Measurements from ENCODE around the gene SLC22A4.

SLC22A4 gene

DNA sequence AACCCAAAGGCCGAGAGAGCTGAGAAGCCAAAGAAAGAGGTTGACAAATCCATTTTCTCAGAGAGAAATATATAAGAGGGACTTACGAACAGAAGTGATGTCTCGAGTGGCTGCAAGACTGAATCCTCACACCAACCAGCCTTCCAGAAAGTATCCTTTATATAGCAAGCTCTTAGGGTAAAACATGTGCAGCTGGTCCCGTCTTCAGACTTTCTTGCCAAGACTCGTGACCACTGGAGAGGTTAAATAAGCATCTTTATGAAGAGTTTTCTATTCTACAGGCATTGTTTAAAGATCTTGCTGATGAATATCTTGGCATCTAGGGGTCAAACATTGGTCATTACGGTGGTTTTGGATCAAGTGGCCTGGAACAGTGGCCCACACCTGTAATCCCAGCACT is 16.9 kb upstream of the SLC22A4 start:
- no peak for DNase-seq

DNA sequence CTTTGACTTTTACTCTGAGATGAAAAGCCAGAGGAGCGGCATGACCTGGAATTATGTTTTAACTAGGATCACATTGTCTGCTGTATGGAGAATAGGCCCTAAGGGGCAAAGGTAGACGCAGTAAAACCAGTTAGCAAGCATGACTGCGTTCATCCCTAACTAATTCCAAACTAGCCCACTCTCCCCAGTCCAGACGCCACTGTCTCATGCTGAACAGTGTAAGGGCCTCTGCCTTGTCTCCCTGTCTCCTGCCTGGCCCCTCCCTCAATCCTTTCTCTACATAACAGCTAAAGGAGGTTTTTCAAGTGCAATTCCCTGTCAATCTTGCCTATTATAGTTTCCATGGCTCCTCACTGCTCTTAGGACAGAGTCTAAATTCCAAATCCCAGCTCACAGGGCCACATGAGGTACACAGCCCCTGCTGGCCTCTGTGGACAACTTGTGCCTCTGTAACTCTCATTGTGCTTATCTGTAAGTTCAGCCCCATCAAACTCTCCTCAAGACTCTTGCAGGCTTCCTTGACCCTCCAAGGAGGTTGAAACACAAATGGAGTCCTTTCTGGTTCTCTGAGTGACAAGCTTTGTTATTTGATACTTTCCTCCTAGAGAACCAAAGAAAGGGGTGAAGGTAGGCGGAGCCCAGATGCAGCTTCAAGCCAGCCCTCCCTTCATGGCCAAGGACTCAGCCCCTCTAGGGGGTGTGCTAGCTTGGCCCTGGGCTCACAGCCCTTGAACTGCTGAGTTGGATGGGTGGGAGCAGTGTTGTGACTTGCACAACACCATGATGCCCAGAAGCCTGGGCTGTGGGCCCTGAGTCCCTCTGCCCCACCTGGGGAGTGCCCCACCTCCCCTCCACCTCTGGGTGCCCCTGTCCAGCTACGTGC is 16.0 kb upstream of the SLC22A4 start:
- no peak for DNase-seq

DNA sequence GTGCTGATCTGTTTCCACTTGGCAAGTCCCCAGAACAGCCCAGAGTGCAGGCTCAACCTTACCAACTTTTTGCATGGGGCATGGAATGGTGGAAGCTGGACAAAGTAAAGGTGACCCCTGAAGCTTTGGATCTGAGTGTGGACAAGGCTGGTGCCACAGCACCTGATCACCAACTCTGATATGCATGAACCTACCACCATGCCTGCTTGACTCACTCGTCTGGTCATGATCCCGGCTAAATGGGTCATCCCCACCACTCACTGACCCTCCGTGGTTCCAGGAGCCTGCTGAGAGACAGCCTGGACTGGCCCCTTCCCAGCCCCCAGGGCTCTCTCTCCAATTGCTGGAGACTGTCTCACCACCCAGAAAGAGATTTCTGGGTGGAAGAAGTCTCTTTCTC is 14.4 kb upstream of the SLC22A4 start:
- no peak for DNase-seq

DNA sequence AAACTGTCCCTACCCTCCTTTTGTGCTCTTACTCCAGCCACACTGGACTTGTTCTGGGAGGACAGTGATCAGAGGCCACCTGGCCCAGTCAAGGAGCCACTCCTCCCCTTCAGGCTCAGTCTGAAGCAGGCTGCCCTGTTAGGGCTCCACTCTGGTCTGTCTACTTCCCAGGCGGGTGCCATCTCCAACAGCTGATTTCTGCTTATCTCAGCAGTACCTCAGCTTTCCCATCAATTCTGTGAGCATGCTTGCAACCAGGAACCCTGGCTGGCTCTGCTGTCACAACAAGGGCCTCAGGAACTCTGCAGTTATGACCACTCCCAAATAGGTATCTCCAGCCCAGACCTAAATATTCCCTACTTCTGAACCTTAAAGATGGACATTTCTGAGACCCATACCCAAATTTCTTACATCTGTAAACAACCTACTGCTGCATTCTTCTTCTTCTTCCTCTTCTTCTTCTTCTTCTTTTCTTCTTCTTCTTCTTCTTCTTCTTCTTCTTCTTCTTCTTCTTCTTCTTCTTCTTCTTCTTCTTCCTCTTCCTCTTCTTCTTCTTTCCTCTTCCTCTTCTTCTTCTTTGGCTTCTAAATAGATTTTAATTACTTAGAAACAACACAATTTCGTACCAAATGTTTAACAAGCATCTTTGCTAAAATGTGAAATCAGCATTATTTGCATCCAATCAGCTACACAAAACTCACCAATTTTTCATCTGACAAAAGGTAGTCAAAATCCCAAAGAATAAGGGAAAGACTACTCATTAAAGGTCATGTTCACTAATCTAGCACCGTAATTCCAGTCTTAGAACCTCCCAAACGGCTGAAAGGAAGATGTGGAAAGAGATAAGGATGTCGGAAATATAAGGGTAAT is 13.6 kb upstream of the SLC22A4 start:
- DNase-seq, result no peak

DNA sequence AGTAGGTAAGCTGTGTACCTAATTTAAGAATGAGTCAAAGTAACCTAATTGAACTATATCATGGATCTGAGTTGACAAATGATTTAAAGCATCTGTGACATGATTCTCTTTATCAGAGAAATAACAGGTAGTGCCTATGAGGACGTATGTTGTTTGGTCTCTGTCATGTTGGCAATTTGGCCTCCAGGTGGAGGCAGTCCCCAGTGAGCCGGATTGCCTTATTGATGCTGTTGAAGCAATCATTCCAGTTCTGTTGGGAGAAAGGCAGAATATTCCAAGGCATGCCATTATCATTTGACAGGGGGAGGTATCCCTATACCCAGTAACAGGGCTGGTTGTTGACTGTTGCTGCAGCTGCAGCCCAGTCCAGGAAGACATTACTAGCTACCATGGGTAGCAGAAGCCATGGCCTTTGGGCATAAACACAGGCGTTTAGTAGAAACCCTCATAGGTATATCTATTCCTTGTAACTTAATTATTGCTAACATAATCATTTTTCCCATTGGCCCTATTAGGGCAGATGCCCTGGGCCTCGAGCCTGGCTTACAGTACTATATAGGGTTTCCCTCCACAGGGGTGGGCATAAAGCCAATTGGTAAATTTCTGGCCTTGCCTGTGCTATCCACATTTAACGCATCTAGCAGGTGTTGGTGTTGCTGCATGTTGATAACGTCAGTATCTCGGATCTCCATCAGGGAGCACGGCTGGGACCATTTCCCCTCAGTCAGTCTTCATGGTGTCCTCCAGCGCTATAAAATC is 12.2 kb upstream of the SLC22A4 start:
- DNase-seq, result no peak

DNA sequence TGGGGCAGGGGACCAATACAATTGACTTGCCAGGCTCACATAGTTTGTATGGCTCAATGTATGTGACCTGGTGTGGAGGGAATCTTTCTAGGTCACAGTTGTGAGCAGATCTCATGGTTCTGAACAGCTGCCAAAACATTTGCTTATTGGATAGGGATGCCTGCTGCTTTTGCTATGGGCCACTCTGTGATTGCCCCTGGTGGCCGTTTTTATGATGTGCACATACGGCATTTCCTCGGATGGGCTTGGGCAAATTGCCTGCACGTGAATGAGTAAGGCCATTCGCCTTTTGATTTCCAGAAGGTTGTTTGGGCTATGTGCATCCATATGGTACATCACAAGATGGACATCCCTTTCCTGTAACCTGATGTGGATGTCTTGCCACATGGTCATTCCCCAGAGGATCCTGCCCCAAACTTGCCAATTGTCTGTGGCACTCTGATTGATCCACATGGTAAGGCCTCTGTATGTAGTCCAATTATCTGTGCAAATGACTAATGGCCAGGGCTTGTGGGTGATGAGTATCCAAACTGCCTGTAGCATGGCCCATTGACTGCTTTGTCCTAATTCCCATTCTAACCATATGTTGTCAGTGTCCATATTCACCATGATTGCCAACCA is 10.7 kb upstream of the SLC22A4 start:
- no peak for DNase-seq

DNA sequence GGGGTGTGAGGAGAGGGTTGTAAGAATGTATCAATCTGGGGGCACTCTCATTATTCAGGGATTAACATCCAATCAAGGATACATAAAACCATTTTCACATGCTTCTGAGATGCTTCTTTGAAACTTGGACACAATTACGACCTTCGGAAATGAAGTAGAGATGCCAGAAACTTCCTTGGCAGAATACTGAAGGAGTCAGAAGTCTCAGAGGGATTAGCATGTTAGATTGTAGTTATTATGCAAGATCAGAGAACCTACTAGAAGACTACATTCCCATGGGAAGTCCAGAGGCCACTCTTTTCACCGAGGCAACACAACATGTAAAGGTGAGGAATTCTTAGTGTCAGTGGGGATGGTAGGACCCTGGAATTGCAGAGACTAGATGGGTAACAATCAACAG is 5.1 kb upstream of the SLC22A4 start:
- DNase-seq, result no peak

DNA sequence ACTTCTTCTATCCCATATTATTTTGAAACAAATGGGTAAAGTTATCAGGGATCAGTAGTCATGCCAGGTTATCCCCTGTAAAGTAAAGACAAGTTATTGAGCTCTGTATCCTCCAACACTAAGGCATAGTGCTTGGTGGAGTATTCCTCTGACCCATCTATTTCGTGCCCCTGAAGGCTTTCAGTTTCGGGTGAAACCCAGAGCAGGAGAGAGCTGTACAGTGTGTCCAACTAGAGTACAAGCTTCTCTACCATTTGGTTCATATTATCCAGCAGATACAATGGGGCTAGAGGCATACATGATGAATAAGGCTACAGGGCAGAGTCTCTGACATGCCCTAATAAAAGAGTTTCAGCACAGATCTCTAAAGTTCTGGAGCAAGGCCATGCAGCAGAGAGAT is 3.2 kb upstream of the SLC22A4 start:
- DNase-seq, result no peak

DNA sequence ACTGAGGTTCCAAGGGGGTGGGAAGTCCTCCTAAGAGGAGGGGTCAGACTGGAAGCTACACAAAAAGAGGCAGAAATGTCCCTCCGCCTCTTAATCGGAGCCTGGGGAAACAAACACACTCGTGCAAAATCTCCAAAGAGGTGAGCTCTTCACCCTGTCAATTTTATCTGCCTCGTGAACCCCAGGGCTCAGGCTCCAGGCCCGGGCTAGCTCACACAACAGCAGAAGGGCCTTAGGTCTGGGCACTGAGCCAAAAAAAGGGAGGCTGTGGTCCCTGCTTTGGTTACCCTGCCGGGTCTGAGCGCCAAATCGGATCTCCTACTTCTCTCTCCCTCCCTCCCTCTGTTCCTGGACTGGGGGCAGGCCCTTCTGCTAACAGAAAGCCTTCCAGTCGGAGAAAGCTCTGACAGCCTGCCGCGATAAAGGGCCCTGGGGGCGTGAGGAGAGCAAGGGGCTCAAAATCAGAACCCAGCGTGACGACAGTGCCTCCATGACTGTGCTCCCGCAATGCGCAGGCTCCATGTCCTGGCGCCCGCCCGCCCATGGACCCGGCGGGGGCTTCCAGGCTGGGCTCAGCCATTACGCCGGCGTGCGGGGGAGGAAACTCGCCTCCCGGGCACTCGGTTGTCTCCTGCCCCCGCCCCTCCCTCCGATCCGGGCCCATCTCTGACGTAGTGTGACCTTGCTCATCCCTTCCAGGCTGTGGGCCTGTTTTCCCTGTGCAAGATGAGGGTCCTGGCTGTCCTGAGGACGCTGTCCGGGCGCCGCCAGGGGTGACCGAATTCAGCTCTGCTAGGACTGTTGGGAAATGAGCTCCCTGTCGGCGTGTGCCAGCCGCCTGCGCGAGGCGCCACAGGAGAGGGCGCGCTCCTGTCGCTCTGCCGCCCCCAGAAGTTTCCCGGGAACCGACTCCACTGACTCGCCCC is 865 bp upstream of the SLC22A4 start:
- peak; percentile 84 for DNase-seq

DNA sequence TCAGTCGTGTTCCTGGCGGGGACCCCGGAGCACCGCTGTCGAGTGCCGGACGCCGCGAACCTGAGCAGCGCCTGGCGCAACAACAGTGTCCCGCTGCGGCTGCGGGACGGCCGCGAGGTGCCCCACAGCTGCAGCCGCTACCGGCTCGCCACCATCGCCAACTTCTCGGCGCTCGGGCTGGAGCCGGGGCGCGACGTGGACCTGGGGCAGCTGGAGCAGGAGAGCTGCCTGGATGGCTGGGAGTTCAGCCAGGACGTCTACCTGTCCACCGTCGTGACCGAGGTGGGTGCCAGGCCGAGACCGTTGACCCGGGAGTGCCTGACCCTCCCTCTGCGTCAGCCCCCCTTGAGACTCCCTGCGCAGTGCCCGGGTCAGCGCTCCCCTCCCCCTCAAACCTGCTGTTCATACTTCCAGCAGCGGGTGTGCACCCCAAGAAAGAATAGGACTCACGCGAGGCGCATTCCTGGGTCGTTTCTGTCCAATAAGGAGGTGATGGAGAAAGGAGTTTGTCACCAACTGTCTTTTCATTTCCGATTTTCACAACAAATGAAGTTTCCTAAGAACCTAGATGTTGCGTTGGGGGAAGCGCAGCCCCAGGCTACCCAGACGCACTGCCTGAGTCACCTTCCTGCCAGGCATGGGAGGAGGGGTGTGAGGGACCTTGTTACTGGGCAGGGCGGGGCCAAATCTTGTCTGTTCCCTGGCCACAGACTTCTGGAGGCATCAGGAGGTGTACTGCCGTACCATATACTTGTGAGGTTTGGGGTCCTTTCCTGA is 722 bp downstream of the SLC22A4 start:
- DNase-seq, result no peak

DNA sequence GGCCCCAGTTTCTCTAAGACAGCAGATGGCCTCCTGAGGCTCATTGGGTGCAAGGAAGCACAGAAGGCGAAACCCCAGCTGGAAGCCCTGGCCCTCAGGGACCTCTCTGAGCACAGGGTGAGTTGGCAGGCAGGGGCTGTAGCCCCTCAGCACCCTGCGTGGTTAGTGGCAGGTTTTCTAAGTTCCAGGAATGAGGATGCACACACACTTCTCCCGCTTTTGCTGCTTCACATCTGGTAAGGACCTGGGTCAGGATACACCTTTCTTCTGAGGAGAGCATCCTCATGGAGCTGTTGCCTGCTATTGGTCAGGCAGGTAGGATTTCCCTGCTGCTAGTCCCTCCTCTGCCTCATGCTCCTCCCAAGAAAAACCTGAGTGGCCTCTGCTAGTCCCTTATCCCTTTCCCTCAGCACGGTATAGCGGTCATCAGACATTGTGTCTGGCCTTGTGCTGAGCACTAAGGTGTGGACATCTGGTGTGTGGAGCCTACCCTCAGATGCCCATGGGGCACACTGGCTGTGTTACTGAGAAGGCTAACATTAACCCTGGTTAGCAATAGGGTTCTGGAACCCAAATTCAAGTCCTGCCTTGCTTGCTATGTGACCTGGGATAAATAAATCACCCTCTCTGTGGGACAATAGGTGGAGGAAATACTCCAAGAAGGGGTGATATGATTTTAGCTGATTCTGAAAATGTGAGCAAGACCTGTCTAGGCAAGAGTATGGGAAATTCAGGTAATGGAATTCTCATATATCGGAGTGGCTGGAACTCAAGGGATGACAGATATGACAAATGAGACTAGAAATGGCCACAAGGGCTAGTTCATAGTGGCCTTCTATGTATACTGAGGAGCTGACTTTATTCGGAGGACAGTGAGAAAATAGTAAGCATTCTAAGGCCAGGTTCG is 1.6 kb downstream of the SLC22A4 start:
- no peak for DNase-seq

DNA sequence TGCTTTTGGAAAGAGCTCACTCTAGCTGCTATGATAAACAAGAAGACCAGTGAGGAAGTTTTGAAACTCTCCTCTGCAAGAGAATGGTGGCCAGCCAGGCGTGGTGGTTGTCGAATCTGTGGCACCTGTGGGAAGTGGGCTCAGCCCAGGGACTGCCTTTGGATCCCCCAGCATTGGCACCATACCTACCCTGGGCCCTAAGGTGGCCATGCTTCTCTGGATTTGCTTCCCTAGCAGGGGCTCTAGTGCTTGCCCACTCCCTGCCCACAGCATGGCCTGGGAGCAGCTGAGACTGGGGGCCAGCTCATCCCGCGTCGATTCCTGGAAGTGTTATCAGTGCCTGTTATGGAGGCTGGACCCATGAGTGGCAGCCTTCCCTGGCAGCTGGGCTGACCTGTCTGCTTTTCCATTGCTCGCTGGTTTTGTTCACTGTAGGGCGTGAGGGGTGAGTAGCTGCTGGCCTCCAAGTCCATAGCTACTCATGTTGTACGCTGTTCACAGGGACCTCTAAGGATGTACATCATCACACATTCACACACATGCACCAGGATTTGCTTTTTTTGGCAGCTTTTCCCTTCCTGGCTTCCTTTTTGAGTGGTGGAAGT is 2.3 kb downstream of the SLC22A4 start:
- no peak for DNase-seq

DNA sequence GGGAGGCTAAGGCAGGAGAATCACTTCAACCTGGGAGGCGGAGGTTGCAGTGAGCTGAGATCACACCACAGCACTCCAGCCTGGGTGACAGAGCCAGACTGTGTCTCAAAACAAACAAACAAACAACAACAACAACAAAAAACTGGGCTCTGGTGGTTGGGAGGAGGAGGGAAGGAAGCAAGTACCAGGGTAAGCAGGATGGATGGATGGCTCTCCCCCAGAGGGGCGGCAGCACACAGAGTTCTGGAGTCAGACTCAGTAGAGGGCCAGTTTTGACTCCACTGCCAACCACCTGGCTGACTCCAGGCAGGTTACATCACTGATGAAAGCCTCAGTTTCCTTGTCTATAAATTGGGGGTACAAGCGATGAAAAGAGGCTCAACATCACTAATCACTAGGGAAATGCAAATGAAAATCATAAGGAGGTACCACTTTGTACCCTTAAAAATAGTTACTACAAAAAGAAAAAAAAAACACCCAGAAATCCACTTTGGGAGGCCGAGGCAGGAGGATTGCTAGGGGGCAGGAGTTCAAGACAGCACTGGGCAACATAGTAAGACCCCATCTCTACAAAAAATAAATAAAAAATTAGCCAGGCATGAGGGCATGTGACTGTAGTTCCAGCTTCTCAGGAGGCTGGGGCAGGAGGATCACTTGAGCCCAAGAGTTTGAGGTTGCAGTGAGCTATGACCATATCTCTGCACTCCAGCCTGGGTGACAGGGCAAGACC is 3.2 kb downstream of the SLC22A4 start:
- DNase-seq, result no peak

DNA sequence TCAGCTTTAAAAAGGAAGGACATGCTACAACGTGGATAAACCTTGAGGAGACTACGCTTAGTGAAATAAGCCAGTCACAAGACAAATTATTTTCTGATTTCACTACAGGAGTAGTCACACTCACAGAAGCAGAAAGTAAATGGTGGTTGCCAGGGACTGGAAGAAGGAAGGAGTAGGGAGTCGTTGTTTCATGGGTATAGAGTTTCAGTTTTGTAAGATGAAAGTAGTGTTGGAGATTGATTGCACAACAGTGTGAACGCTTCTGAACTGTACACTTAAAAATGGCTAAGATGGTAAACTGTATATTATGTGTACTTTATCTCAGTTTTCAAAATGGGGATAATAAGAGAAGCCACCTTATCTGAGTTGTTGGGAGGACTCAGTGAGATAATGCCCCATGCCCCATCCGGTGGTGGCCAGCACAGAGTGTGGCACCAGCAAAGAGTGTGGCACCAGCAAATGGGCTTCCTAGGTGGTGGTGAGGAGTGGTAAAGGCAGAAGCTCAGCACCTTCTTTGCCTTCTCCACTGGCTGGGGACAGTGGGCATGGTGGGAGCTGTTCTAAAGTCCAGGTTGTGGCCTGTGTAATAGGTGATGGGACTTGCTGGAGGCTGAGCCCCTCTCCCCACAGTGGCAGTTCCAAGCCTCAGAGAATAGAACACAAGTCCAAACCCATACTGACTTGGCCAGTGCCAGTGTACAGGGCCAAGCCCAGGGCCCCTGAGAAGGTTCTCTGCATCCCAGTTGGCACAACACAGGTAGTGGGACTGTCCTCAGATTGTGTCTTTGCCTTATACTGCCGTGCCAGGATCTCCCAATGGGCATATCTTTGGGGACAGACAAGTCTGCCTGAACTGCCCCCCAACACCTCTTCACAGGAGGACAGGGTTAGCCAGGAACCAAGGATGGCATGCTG is 4.4 kb downstream of the SLC22A4 start:
- no peak for DNase-seq

DNA sequence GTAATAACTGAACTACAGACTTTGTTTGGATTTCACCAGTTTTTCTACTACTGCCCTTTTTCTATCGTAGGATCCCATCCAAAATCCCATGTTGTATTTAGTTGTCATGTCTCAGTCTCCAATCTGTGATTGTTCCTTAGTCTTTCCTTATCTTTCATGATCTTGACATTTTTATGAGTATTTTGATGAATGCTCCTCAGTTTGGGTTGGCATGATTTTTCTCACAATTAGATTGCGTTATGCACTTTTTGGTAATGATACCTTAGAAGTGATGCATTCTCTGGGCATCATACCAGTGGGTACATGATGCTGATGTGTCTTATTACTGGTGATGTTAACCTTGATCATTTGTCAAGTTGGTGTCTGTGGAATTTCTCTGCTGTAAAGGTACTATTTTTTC is 5.7 kb downstream of the SLC22A4 start:
- no peak for DNase-seq

DNA sequence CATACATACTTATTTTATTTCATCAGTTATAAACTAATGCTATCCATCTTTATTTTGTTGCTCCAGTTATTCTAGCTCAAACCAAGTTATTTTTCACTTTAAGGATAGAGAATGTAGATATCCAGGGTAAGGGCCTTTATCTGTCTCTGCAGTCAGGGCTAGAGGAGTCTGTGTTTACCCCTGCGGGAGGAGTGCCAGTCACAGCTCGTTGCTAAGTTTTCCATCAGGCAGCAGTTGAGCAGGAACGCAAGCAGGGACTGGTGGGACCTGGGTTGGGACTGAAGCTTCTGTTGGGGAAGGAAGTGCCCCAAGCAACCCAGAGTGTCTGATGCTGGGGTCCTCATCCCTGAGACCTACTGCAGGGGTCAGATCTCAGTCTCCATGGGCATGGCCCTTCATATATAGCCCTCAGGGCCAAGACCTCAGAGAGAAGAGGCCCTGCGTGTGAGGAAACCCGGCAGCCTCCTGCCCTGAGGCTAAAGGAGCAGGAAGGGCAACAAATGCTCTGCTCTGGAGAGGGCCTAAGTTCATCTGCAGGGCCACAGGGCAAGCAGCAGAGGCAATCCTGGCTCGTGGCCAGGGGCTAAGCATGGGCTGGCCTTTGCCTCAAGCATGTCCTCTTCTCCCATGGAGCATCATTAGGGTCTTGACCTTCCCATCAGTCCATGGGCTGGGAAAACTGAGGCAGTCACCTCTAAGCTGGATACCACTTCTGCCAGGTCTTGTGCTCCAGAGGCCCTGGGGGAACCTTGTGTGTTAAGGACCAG is 6.6 kb downstream of the SLC22A4 start:
- no peak for DNase-seq

All from NCI-H1436 (cell line).